Measurements from ENCODE around the gene DENND1A. TPM values are rescaled to one million over a fixed set of nuclear protein-coding genes. Genes with fewer than 3 reads are reported as not detected.
A peak's percentile ranks its signal among the peaks of the same experiment; 100 is the strongest.

The DENND1A gene
- total and polyA plus RNA-seq, 4 experiments from 2014 or later: 1.4 to 14.2 (median 9.9) TPM

GRCh38 chr9:123376218-123377071, 553.5 kb downstream of the DENND1A start:
- Mint-ChIP-seq H3K36me3 (no peaks in the 10 kb centered on the region), H3K9me3 (no peaks in the 10 kb centered on the region), H3K27me3 (peaks cover 19 to 21% of the 10 kb centered on the region in 2 donors), H3K4me1 (peaks cover 0 to 18% (median 5%) of the 10 kb centered on the region in 4 donors), H3K4me3 (no peak overlapping the region), H3K27ac (peak overlapping the region in 1 of 7 donors; percentile 61)
- intact Hi-C loops (cut with micrococcal nuclease): no loop called here
- Histone ChIP-seq H3K36me3 (ENCODE audit: insufficient read depth, low read length) (no peaks in the 10 kb centered on the region), H3K4me1 (ENCODE audit: insufficient read depth, low read length) (peaks cover 14% of the 10 kb centered on the region), H3K27ac (ENCODE audit: low read depth, low read length) (no peak overlapping the region), H3K27me3 (ENCODE audit: insufficient read depth, low read length) (peaks cover 17% of the 10 kb centered on the region), H3K9me3 (ENCODE audit: control insufficient read depth in 1 of 2, low read length in 2 of 2) (no peaks in the 10 kb centered on the region), H3K4me3 (ENCODE audit: low read length in 2 of 2) (no peak overlapping the region)
- CTCF ChIA-PET (ENCODE audit: partially characterized antibody): interaction anchor here (1.0 kb wide), 1 partner anchor 9 kb away, joined by 5 read pairs; no protein-coding TSS in a partner anchor
- no peak for DNase-seq
- POLR2A ChIA-PET (ENCODE audit: partially characterized antibody): no interaction called here

- Mint-ChIP-seq H3K36me3 (no peaks in the 10 kb centered on the region), H3K27me3 (peaks cover 19 to 21% of the 10 kb centered on the region in 2 donors), H3K27ac (no peak overlapping the region), H3K4me3 (no peak overlapping the region), H3K9me3 (no peaks in the 10 kb centered on the region), H3K4me1 (peaks cover 0 to 18% (median 5%) of the 10 kb centered on the region in 4 donors)
- no peak overlapping the region for H3K27ac ChIP-seq (ENCODE audit: low read depth, low read length)
- no peaks in the 10 kb centered on the region for H3K36me3 ChIP-seq (ENCODE audit: insufficient read depth, low read length)
- DNase-seq: no peak
- no peaks in the 10 kb centered on the region for H3K9me3 ChIP-seq (ENCODE audit: control insufficient read depth in 1 of 2, low read length in 2 of 2)
- ChIA-PET CTCF (ENCODE audit: partially characterized antibody) (interaction anchor here (1.0 kb wide), 1 partner anchor 10 kb away, joined by 5 read pairs; no protein-coding TSS in a partner anchor), POLR2A (ENCODE audit: partially characterized antibody) (no interaction called here)
- intact Hi-C loops (cut with micrococcal nuclease): no loop called here
- peaks cover 14% of the 10 kb centered on the region for H3K4me1 ChIP-seq (ENCODE audit: insufficient read depth, low read length)
- no peak overlapping the region for H3K4me3 ChIP-seq (ENCODE audit: low read length in 2 of 2)
- peaks cover 17% of the 10 kb centered on the region for H3K27me3 ChIP-seq (ENCODE audit: insufficient read depth, low read length)
Measured at GRCh38 chr9:123375469-123376132, 554.3 kb downstream of the DENND1A start.

GRCh38 chr9:123373946-123374345, 556.0 kb downstream of the DENND1A start:
- peaks cover 19 to 25% of the 10 kb centered on the region in 2 donors for H3K27me3 Mint-ChIP-seq
- Histone ChIP-seq H3K36me3 (ENCODE audit: insufficient read depth, low read length) (no peaks in the 10 kb centered on the region), H3K4me3 (ENCODE audit: low read length in 2 of 2) (no peak overlapping the region), H3K27me3 (ENCODE audit: insufficient read depth, low read length) (peaks cover 17% of the 10 kb centered on the region), H3K4me1 (ENCODE audit: insufficient read depth, low read length) (peaks cover 14% of the 10 kb centered on the region), H3K9me3 (ENCODE audit: control insufficient read depth in 1 of 2, low read length in 2 of 2) (no peaks in the 10 kb centered on the region), H3K27ac (ENCODE audit: low read depth, low read length) (no peak overlapping the region)
- intact Hi-C loops (cut with micrococcal nuclease): no loop called here
- H3K27ac Mint-ChIP-seq: no peak overlapping the region
- H3K9me3 Mint-ChIP-seq: no peaks in the 10 kb centered on the region
- POLR2A ChIA-PET (ENCODE audit: partially characterized antibody): no interaction called here
- no peak overlapping the region for H3K4me3 Mint-ChIP-seq
- no peak for DNase-seq
- peaks cover 0 to 18% (median 5%) of the 10 kb centered on the region in 4 donors for H3K4me1 Mint-ChIP-seq
- no peaks in the 10 kb centered on the region for H3K36me3 Mint-ChIP-seq
- CTCF ChIA-PET (ENCODE audit: partially characterized antibody): no interaction called here

- H3K27ac ChIP-seq (ENCODE audit: low read depth, low read length): no peak overlapping the region
- peaks cover 14% of the 10 kb centered on the region for H3K4me1 ChIP-seq (ENCODE audit: insufficient read depth, low read length)
- intact Hi-C loops (cut with micrococcal nuclease): no loop called here
- ChIA-PET POLR2A (ENCODE audit: partially characterized antibody) (no interaction called here), CTCF (ENCODE audit: partially characterized antibody) (no interaction called here)
- Mint-ChIP-seq H3K36me3 (no peaks in the 10 kb centered on the region), H3K27ac (no peak overlapping the region), H3K27me3 (peaks cover 19 to 25% of the 10 kb centered on the region in 2 donors), H3K4me1 (peaks cover 0 to 18% (median 5%) of the 10 kb centered on the region in 4 donors), H3K4me3 (no peak overlapping the region), H3K9me3 (no peaks in the 10 kb centered on the region)
- DNase-seq: no peak
- no peaks in the 10 kb centered on the region for H3K9me3 ChIP-seq (ENCODE audit: control insufficient read depth in 1 of 2, low read length in 2 of 2)
- no peak overlapping the region for H3K4me3 ChIP-seq (ENCODE audit: low read length in 2 of 2)
- H3K36me3 ChIP-seq (ENCODE audit: insufficient read depth, low read length): no peaks in the 10 kb centered on the region
- peaks cover 17% of the 10 kb centered on the region for H3K27me3 ChIP-seq (ENCODE audit: insufficient read depth, low read length)
Measured at GRCh38 chr9:123373447-123373923, 556.4 kb downstream of the DENND1A start.

- Mint-ChIP-seq H3K27me3 (peaks cover 19 to 25% of the 10 kb centered on the region in 2 donors), H3K4me1 (peaks cover 0 to 18% (median 5%) of the 10 kb centered on the region in 4 donors), H3K4me3 (peak overlapping the region in 1 of 8 donors; percentile 60), H3K9me3 (no peaks in the 10 kb centered on the region), H3K36me3 (no peaks in the 10 kb centered on the region), H3K27ac (no peak overlapping the region)
- ChIA-PET POLR2A (ENCODE audit: partially characterized antibody) (no interaction called here), CTCF (ENCODE audit: partially characterized antibody) (no interaction called here)
- Histone ChIP-seq H3K4me1 (ENCODE audit: insufficient read depth, low read length) (peaks cover 14% of the 10 kb centered on the region), H3K9me3 (ENCODE audit: control insufficient read depth in 1 of 2, low read length in 2 of 2) (no peaks in the 10 kb centered on the region), H3K36me3 (ENCODE audit: insufficient read depth, low read length) (no peaks in the 10 kb centered on the region), H3K27ac (ENCODE audit: low read depth, low read length) (no peak overlapping the region), H3K4me3 (ENCODE audit: low read length in 2 of 2) (no peak overlapping the region), H3K27me3 (ENCODE audit: insufficient read depth, low read length) (peaks cover 17% of the 10 kb centered on the region)
- intact Hi-C loops (cut with micrococcal nuclease): no loop called here
- DNase-seq: no peak
Measured at GRCh38 chr9:123372766-123373446, 557.0 kb downstream of the DENND1A start.

- intact Hi-C loops (cut with micrococcal nuclease): no loop called here
- H3K9me3 Mint-ChIP-seq: no peaks in the 10 kb centered on the region
- H3K36me3 Mint-ChIP-seq: no peaks in the 10 kb centered on the region
- H3K27me3 Mint-ChIP-seq: peaks cover 22 to 29% of the 10 kb centered on the region in 2 donors
- H3K27me3 ChIP-seq (ENCODE audit: insufficient read depth, low read length): peaks cover 17% of the 10 kb centered on the region
- peaks cover 0 to 18% (median 4%) of the 10 kb centered on the region in 4 donors for H3K4me1 Mint-ChIP-seq
- H3K27ac ChIP-seq (ENCODE audit: low read depth, low read length): no peak overlapping the region
- peak overlapping the region in 1 of 8 donors; percentile 50 for H3K4me3 Mint-ChIP-seq
- ChIA-PET CTCF (ENCODE audit: partially characterized antibody) (no interaction called here), POLR2A (ENCODE audit: partially characterized antibody) (no interaction called here)
- DNase-seq: no peak
- H3K36me3 ChIP-seq (ENCODE audit: insufficient read depth, low read length): no peaks in the 10 kb centered on the region
- H3K4me3 ChIP-seq (ENCODE audit: low read length in 2 of 2): no peak overlapping the region
- peaks cover 14% of the 10 kb centered on the region for H3K4me1 ChIP-seq (ENCODE audit: insufficient read depth, low read length)
- no peaks in the 10 kb centered on the region for H3K9me3 ChIP-seq (ENCODE audit: control insufficient read depth in 1 of 2, low read length in 2 of 2)
- peak overlapping the region in 2 of 7 donors; percentile 53 to 59 for H3K27ac Mint-ChIP-seq
Measured at GRCh38 chr9:123371805-123372590, 557.9 kb downstream of the DENND1A start.
